HepG2 (cell line): ENCODE data around the gene PDE2A.

Experiments
- ATF7 ChIP-seq, 2 experiments: fragments of 450-650 bp in 1 of 2; sonication (generic) in 1 of 2; formaldehyde crosslinking in 1 of 2; IDR thresholded peaks; 2 replicates each; pipeline versions ENCODE4 v1.4.0 to v1.6.1; 2016 to 2020; ENCODE audit warnings: antibody characterized with exemption in 1 of 2, mild to moderate bottlenecking in 1 of 2, missing genetic modification reagents in 1 of 2
- EP300 ChIP-seq, 3 experiments: sonication (generic) in 1 of 3; formaldehyde crosslinking in 1 of 3; IDR thresholded peaks; 2 replicates each; pipeline versions ENCODE4 v1.5.1 to v1.6.1; 2011 to 2020; ENCODE audit warnings: low read depth in 2 of 3, low read length in 2 of 3, borderline replicate concordance in 1 of 3, improper control_type of control experiment in 1 of 3, mild to moderate bottlenecking in 1 of 3, missing genetic modification reagents in 1 of 3, moderate library complexity in 1 of 3
- HNRNPUL1 ChIP-seq: fragments of 200-400 bp; formaldehyde crosslinking; IDR thresholded peaks from 2 replicates; pipeline ENCODE4 v1.6.1; 2017; ENCODE audit warnings: low read depth, mild to moderate bottlenecking, low read length, moderate library complexity
- KAT8 ChIP-seq: IDR thresholded peaks from 2 replicates; pipeline ENCODE4 v1.6.1; 2016; ENCODE audit warnings: missing genetic modification reagents, missing compliant biosample characterization
- POLR2A ChIP-seq, 2 experiments: IDR thresholded peaks; 2 replicates each; pipeline ENCODE4 v1.6.1; 2011; ENCODE audit warnings: low read depth in 2 of 2, low read length in 2 of 2, mild to moderate bottlenecking in 1 of 2, moderate library complexity in 1 of 2; ENCODE audit not compliant: insufficient read depth in 1 of 2
- SRF ChIP-seq: IDR thresholded peaks from 2 replicates; pipeline ENCODE4 v1.6.1; 2011; ENCODE audit warnings: mild to moderate bottlenecking, low read depth, low read length, moderate library complexity
- TBX2 ChIP-seq: sonication (generic); formaldehyde crosslinking; IDR thresholded peaks from 2 replicates; pipeline ENCODE4 v1.5.0; 2020; ENCODE audit warnings: missing genetic modification reagents, mild to moderate bottlenecking, borderline replicate concordance
- TCF7L2 ChIP-seq: IDR thresholded peaks from 2 replicates; pipeline ENCODE4 v1.6.1; 2011; ENCODE audit warnings: mild to moderate bottlenecking, low read depth, low read length, moderate library complexity
- ZMYM2 ChIP-seq: sonication (generic); formaldehyde crosslinking; IDR thresholded peaks from 2 replicates; pipeline ENCODE4 v1.8.0; 2022; ENCODE audit warnings: mild to moderate bottlenecking, missing genetic modification reagents
- ZNF615 ChIP-seq: sonication (generic); formaldehyde crosslinking; IDR thresholded peaks from 2 replicates; pipeline ENCODE4 v1.5.0; 2020; ENCODE audit warnings: mild to moderate bottlenecking, missing genetic modification reagents, borderline replicate concordance
- TF ChIP-seq, protein P1 (sequence below): sonication (generic); formaldehyde crosslinking; IDR thresholded peaks from 2 replicates; pipeline ENCODE4 v1.4.0; 2020; ENCODE audit warnings: missing genetic modification reagents
- TF ChIP-seq, protein P2 (sequence below): IDR thresholded peaks from 2 replicates; pipeline ENCODE4 v1.6.1; 2016; ENCODE audit warnings: low read depth, missing genetic modification reagents, missing compliant biosample characterization
- TF ChIP-seq, protein P3 (sequence below): sonication (generic); formaldehyde crosslinking; IDR thresholded peaks from 2 replicates; pipeline ENCODE4 v1.8.1; 2022; ENCODE audit warnings: low read depth, mild to moderate bottlenecking, missing genetic modification reagents

DNA sequence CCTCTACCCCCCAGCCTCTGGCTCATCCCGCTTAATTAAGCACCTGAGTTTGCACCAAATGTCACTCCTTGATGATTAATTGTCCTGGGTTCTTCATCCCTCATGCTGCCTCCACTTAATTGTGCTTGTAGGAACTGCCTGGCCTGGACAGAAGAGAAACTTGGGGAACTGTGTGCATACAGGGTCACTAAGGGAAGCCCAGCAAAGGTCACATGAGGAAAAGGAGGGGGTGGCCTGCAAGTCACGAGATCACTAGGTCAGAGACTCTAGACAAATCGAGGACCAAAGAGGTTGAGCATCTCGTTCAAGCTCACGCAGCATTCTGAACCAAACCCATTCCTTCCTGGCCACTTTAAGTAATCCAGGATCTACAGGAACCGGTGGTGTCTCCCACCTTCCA, 75.8 kb downstream of the PDE2A start:
- TF ChIP-seq SRF: no peak
- TF ChIP-seq ZNF615: no peak
- TF ChIP-seq, protein P1, sequence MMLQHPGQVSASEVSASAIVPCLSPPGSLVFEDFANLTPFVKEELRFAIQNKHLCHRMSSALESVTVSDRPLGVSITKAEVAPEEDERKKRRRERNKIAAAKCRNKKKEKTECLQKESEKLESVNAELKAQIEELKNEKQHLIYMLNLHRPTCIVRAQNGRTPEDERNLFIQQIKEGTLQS: no peak
- TF ChIP-seq HNRNPUL1: no peak
- no peak for TF ChIP-seq EP300 (IDR thresholded peaks at IDR 0.05; ENCODE audit: low read depth in 2 of 2, low read length in 2 of 2)
- no peak for TF ChIP-seq EP300 (CRISPR knock-in tag; IDR thresholded peaks at IDR 0.05; ENCODE audit: borderline replicate concordance)
- no peak for TF ChIP-seq POLR2A (IDR thresholded peaks at IDR 0.05; ENCODE audit: insufficient read depth in 1 of 2, low read depth in 2 of 2, low read length in 2 of 2)
- TF ChIP-seq TCF7L2: no peak
- TF ChIP-seq, protein P2, sequence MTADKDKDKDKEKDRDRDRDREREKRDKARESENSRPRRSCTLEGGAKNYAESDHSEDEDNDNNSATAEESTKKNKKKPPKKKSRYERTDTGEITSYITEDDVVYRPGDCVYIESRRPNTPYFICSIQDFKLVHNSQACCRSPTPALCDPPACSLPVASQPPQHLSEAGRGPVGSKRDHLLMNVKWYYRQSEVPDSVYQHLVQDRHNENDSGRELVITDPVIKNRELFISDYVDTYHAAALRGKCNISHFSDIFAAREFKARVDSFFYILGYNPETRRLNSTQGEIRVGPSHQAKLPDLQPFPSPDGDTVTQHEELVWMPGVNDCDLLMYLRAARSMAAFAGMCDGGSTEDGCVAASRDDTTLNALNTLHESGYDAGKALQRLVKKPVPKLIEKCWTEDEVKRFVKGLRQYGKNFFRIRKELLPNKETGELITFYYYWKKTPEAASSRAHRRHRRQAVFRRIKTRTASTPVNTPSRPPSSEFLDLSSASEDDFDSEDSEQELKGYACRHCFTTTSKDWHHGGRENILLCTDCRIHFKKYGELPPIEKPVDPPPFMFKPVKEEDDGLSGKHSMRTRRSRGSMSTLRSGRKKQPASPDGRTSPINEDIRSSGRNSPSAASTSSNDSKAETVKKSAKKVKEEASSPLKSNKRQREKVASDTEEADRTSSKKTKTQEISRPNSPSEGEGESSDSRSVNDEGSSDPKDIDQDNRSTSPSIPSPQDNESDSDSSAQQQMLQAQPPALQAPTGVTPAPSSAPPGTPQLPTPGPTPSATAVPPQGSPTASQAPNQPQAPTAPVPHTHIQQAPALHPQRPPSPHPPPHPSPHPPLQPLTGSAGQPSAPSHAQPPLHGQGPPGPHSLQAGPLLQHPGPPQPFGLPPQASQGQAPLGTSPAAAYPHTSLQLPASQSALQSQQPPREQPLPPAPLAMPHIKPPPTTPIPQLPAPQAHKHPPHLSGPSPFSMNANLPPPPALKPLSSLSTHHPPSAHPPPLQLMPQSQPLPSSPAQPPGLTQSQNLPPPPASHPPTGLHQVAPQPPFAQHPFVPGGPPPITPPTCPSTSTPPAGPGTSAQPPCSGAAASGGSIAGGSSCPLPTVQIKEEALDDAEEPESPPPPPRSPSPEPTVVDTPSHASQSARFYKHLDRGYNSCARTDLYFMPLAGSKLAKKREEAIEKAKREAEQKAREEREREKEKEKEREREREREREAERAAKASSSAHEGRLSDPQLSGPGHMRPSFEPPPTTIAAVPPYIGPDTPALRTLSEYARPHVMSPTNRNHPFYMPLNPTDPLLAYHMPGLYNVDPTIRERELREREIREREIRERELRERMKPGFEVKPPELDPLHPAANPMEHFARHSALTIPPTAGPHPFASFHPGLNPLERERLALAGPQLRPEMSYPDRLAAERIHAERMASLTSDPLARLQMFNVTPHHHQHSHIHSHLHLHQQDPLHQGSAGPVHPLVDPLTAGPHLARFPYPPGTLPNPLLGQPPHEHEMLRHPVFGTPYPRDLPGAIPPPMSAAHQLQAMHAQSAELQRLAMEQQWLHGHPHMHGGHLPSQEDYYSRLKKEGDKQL (CRISPR knock-in tag): no peak
- TF ChIP-seq KAT8 (CRISPR knock-in tag): no peak
- no peak for TF ChIP-seq ATF7 (IDR thresholded peaks at IDR 0.05)
- TF ChIP-seq ATF7 (CRISPR knock-in tag; IDR thresholded peaks at IDR 0.05): no peak
- no peak for TF ChIP-seq TBX2 (CRISPR knock-in tag)
- TF ChIP-seq, protein P3, sequence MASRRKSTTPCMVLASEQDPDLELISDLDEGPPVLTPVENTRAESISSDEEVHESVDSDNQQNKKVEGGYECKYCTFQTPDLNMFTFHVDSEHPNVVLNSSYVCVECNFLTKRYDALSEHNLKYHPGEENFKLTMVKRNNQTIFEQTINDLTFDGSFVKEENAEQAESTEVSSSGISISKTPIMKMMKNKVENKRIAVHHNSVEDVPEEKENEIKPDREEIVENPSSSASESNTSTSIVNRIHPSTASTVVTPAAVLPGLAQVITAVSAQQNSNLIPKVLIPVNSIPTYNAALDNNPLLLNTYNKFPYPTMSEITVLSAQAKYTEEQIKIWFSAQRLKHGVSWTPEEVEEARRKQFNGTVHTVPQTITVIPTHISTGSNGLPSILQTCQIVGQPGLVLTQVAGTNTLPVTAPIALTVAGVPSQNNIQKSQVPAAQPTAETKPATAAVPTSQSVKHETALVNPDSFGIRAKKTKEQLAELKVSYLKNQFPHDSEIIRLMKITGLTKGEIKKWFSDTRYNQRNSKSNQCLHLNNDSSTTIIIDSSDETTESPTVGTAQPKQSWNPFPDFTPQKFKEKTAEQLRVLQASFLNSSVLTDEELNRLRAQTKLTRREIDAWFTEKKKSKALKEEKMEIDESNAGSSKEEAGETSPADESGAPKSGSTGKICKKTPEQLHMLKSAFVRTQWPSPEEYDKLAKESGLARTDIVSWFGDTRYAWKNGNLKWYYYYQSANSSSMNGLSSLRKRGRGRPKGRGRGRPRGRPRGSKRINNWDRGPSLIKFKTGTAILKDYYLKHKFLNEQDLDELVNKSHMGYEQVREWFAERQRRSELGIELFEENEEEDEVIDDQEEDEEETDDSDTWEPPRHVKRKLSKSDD: no peak
- no peak for TF ChIP-seq ZMYM2 (CRISPR knock-in tag)
